CD4-positive, alpha-beta memory T cell (primary cell): ENCODE measurements around the gene TRIP10. TPM values are rescaled to one million over a fixed set of nuclear protein-coding genes. Genes with fewer than 3 reads are reported as not detected.
A peak's percentile ranks its signal among the peaks of the same experiment; 100 is the strongest.

Experiments
- CTCF ChIA-PET: fragments of 350-600 bp; sonication (Branson Sonifier 250); formaldehyde crosslinking; loops from one replicate; lab custom pipeline; 2021; ENCODE audit warnings: inconsistent platforms; ENCODE audit not compliant: partially characterized antibody; lab: Charles Lee
- POLR2A ChIA-PET: fragments of 350-600 bp; sonication (Branson Sonifier 250); formaldehyde crosslinking; loops from one replicate; lab custom pipeline; 2021; ENCODE audit not compliant: partially characterized antibody; lab: Charles Lee
- DNase-seq, 5 donors: peaks; one replicate each; pipeline versions ENCODE4 v3.0.0 to v3.0.0-alpha.2; 2020 to 2022; ENCODE audit warnings: mixed read lengths in 1 of 5
- H3K27ac ChIP-seq: one replicate; pipeline ENCODE4 v1.7.0; 2013; ENCODE audit warnings: low read depth, low read length
- H3K27me3 ChIP-seq: 2 replicates; pipeline ENCODE4 v1.7.0; 2013; ENCODE audit warnings: mild to moderate bottlenecking, low read length, moderate library complexity; ENCODE audit not compliant: insufficient read depth
- H3K36me3 ChIP-seq: 2 replicates; pipeline ENCODE4 v1.7.0; 2013; ENCODE audit warnings: mild to moderate bottlenecking, low read length, moderate library complexity; ENCODE audit not compliant: insufficient read depth
- H3K4me1 ChIP-seq: 2 replicates; pipeline ENCODE4 v1.7.0; 2013; ENCODE audit warnings: mild to moderate bottlenecking, low read length, moderate library complexity; ENCODE audit not compliant: insufficient read depth
- H3K4me3 ChIP-seq, 2 donors: one replicate each; pipeline ENCODE4 v1.7.0; 2013; ENCODE audit warnings: low read length in 2 of 2, mild to moderate bottlenecking in 1 of 2
- H3K9me3 ChIP-seq, 2 donors: one replicate each; pipeline ENCODE4 v1.7.0; 2013; ENCODE audit warnings: low read length in 2 of 2, control low read depth in 1 of 2; ENCODE audit not compliant: control insufficient read depth in 1 of 2
- H3K27ac Mint-ChIP-seq, 7 donors: one replicate each; pipeline ENCODE4 v1.8.0; 2020 to 2021; ENCODE audit warnings: mixed read lengths in 7 of 7, mild to moderate bottlenecking in 6 of 7, inconsistent platforms in 3 of 7, moderate library complexity in 3 of 7
- H3K27me3 Mint-ChIP-seq, 2 donors: one replicate each; pipeline ENCODE4 v1.8.0; 2020 to 2021; ENCODE audit warnings: mixed read lengths in 2 of 2
- H3K36me3 Mint-ChIP-seq, 2 donors: one replicate each; pipeline ENCODE4 v1.8.0; 2020 to 2021; ENCODE audit warnings: mixed read lengths in 2 of 2, inconsistent platforms in 1 of 2, mild to moderate bottlenecking in 1 of 2
- H3K4me1 Mint-ChIP-seq, 4 donors: one replicate each; pipeline ENCODE4 v1.8.0; 2020 to 2021; ENCODE audit warnings: mixed read lengths in 4 of 4, mild to moderate bottlenecking in 1 of 4
- H3K4me3 Mint-ChIP-seq, 8 donors: one replicate each; pipeline ENCODE4 v1.8.0; 2020 to 2021; ENCODE audit warnings: mixed read lengths in 8 of 8, mild to moderate bottlenecking in 7 of 8, moderate library complexity in 6 of 8, inconsistent platforms in 3 of 8
- H3K9me3 Mint-ChIP-seq, 8 donors: one replicate each; pipeline ENCODE4 v1.8.0; 2020 to 2021; ENCODE audit warnings: mixed read lengths in 8 of 8, mild to moderate bottlenecking in 5 of 8, inconsistent platforms in 3 of 8, moderate library complexity in 1 of 8
- intact Hi-C: fragments of 100-400 bp; cut with micrococcal nuclease; formaldehyde crosslinking; loops from one replicate; pipeline ENCODE4 v1.15.1; 2023
- polyA plus RNA-seq, 2 donors: library from polyadenylated mRNA; unstranded; fragments of 300-500 nt; fragmentation: Illumina TruSeq; gene quantifications; one replicate each; pipeline ENCODE4 v1.2.3, GENCODE V29; 2021
- total RNA-seq, 2 experiments: library from RNA; stranded (reverse); gene quantifications; one replicate each; pipeline ENCODE4 v1.2.3, GENCODE V29; 2021

Gene TRIP10
- total and polyA plus RNA-seq, 4 experiments from 2014 or later = 1.1 to 6.5 (median 4.1) TPM

GRCh38 chr19:6717036-6717435, 22.4 kb upstream of the TRIP10 start:
- H3K4me1 ChIP-seq = no peaks in the 10 kb centered on the region
- ChIA-PET POLR2A (no interaction called here), CTCF (no interaction called here)
- no peak overlapping the region for H3K27ac ChIP-seq
- H3K4me3 ChIP-seq = no peak overlapping the region
- no peaks in the 10 kb centered on the region for H3K9me3 ChIP-seq
- H3K36me3 ChIP-seq = no peaks in the 10 kb centered on the region
- no peaks in the 10 kb centered on the region for H3K36me3 Mint-ChIP-seq
- no peak for DNase-seq
- H3K27ac Mint-ChIP-seq = peak overlapping the region in 3 of 7 donors; percentile 17 to 79 (median 37)
- peaks cover 3 to 14% (median 8%) of the 10 kb centered on the region in 4 donors for H3K4me1 Mint-ChIP-seq
- H3K9me3 Mint-ChIP-seq = no peaks in the 10 kb centered on the region
- H3K4me3 Mint-ChIP-seq = peak overlapping the region in 2 of 8 donors; percentile 44 to 58
- no peaks in the 10 kb centered on the region for H3K27me3 ChIP-seq
- intact Hi-C loops = no loop called here
- H3K27me3 Mint-ChIP-seq = peaks cover 0 to 2% of the 10 kb centered on the region in 2 donors

GRCh38 chr19:6717441-6717971, 22.0 kb upstream of the TRIP10 start:
- Mint-ChIP-seq H3K4me1 (peaks cover 3 to 14% (median 8%) of the 10 kb centered on the region in 4 donors), H3K36me3 (no peaks in the 10 kb centered on the region), H3K27me3 (peaks cover 0 to 2% of the 10 kb centered on the region in 2 donors), H3K27ac (peak overlapping the region in 4 of 7 donors; percentile 14 to 79 (median 27)), H3K4me3 (peak overlapping the region in 2 of 8 donors; percentile 44 to 58), H3K9me3 (no peaks in the 10 kb centered on the region)
- H3K27ac ChIP-seq = no peak overlapping the region
- no peaks in the 10 kb centered on the region for H3K36me3 ChIP-seq
- H3K4me1 ChIP-seq = no peaks in the 10 kb centered on the region
- CTCF ChIA-PET = no interaction called here
- no peak overlapping the region for H3K4me3 ChIP-seq
- no peaks in the 10 kb centered on the region for H3K27me3 ChIP-seq
- no peak for DNase-seq
- POLR2A ChIA-PET = no interaction called here
- intact Hi-C loops = no loop called here
- no peaks in the 10 kb centered on the region for H3K9me3 ChIP-seq

DNA sequence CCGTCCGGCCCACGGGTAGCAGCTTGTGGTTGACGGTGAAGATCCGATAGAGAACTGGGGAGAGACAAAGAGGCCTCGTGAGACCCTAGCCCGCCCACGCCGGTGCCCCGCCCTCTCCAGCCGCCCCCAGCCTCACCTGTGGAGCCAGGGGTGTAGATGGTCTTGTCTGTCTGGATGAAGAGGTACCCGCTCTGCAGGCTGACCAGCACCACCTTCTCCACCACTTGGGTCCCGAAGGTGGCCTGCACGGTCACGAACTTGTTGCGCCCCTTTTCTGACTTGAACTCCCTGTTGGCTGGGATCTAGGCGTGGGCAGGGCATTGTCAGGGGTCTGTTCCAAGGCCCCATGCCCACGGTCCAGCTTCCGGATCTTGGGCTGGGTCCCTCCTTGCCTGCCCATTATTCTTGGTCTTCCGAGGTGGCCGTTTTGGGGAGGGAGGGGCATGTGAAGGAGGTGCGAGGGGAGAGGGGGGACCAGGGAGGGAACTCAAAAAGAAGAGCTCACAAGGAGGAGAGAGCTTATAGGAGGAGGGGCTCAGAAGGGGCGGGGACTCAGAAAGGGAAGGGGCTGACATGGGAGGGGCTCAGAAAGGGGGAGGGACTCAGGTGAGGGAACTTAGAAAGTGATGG, 21.3 kb upstream of the TRIP10 start:
- intact Hi-C loops = no loop called here
- no peaks in the 10 kb centered on the region for H3K9me3 Mint-ChIP-seq
- CTCF ChIA-PET = interaction anchor here (0.7 kb wide), 1 partner anchor 34 kb away, joined by 3 read pairs; no protein-coding TSS in a partner anchor

DNA sequence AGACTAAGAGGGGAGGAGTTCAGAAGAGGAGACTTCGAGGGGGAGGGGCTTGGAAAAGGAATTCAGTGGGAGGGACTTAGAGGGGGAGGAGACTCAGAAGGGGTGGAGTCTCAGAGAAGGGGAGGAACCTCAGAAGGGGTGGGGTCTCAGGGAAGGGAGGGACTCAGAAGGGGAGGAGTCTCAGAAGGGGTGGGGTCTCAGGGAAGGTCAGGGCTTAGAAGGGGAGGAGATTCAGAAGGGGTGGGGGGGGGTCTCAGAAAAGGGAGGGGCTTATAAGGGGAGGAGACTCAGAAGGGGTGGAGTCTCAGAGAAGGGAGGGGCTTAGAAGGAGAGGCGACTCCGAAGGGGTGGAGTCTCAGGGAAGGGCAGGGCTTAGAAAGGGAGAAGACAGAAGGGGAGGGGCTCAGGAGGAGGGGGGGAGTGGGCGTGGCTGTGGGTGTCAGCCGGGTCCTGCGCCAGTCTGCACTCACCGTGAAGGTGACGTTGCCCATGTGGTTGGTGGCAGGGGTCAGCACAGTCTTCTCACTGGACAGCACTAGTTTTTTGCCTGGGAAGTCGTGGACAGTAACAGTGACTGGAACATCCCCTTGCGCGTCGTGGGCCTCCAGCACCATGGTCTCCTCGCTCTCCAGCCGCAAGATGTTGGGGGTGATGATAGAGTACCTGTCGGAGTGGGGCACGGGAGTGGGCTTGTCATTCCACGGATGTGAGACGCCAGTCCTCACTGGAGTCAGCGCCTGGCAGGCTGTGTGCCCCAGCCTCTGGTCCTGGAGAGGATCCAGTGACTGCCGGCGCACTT, 20.5 kb upstream of the TRIP10 start:
- H3K27ac ChIP-seq = no peak overlapping the region
- H3K4me3 Mint-ChIP-seq = no peak overlapping the region
- peak overlapping the region in 1 of 7 donors; percentile 30 for H3K27ac Mint-ChIP-seq
- H3K4me1 ChIP-seq = no peaks in the 10 kb centered on the region
- H3K36me3 ChIP-seq = no peaks in the 10 kb centered on the region
- no peaks in the 10 kb centered on the region for H3K9me3 Mint-ChIP-seq
- no peaks in the 10 kb centered on the region for H3K36me3 Mint-ChIP-seq
- H3K4me3 ChIP-seq = no peak overlapping the region
- no peaks in the 10 kb centered on the region for H3K27me3 Mint-ChIP-seq
- intact Hi-C loops = no loop called here
- H3K4me1 Mint-ChIP-seq = peaks cover 5 to 19% (median 11%) of the 10 kb centered on the region in 4 donors
- H3K27me3 ChIP-seq = no peaks in the 10 kb centered on the region
- ChIA-PET CTCF (interaction anchor here (0.7 kb wide), 1 partner anchor 35 kb away, joined by 3 read pairs; no protein-coding TSS in a partner anchor), POLR2A (no interaction called here)
- no peaks in the 10 kb centered on the region for H3K9me3 ChIP-seq
- peak; percentile 26 to 50 (median 32) for DNase-seq

More for the DNA sequence above, 21.3 kb upstream of the TRIP10 start:
- peak overlapping the region in 2 of 7 donors; percentile 17 to 20 for H3K27ac Mint-ChIP-seq
- no peak for DNase-seq
- H3K36me3 Mint-ChIP-seq = no peaks in the 10 kb centered on the region
- Histone ChIP-seq H3K27ac (no peak overlapping the region), H3K36me3 (no peaks in the 10 kb centered on the region), H3K9me3 (no peaks in the 10 kb centered on the region), H3K27me3 (no peaks in the 10 kb centered on the region), H3K4me1 (no peaks in the 10 kb centered on the region), H3K4me3 (no peak overlapping the region)
- H3K4me3 Mint-ChIP-seq = no peak overlapping the region
- POLR2A ChIA-PET = no interaction called here
- no peaks in the 10 kb centered on the region for H3K27me3 Mint-ChIP-seq
- peaks cover 3 to 14% (median 10%) of the 10 kb centered on the region in 4 donors for H3K4me1 Mint-ChIP-seq

DNA sequence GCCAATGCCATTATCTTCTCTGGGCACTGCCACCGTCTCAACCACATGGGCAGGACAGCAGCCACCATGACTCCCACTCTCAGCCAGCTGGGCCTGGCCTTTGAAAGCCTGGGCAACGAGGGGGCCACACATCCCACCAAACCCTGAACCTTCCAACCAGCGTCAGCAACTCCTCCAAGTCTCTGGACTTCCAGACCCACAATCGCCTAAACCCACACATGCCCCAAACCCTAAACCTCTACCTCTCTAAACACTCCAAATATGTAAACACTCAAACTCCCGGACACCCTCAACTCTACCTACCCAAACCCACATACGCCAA, 20.0 kb upstream of the TRIP10 start:
- ChIA-PET CTCF (no interaction called here), POLR2A (no interaction called here)
- Mint-ChIP-seq H3K27me3 (no peaks in the 10 kb centered on the region), H3K4me1 (peaks cover 5 to 20% (median 12%) of the 10 kb centered on the region in 4 donors), H3K9me3 (no peaks in the 10 kb centered on the region), H3K36me3 (no peaks in the 10 kb centered on the region), H3K4me3 (no peak overlapping the region), H3K27ac (peak overlapping the region in 3 of 7 donors; percentile 30 to 75 (median 60))
- no peaks in the 10 kb centered on the region for H3K27me3 ChIP-seq
- H3K4me1 ChIP-seq = no peaks in the 10 kb centered on the region
- H3K27ac ChIP-seq = no peak overlapping the region
- no peaks in the 10 kb centered on the region for H3K36me3 ChIP-seq
- no peak overlapping the region for H3K4me3 ChIP-seq
- intact Hi-C loops = no loop called here
- no peaks in the 10 kb centered on the region for H3K9me3 ChIP-seq
- DNase-seq = no peak

GRCh38 chr19:6719992-6720368, 19.5 kb upstream of the TRIP10 start:
- Mint-ChIP-seq H3K36me3 (no peaks in the 10 kb centered on the region), H3K4me1 (peaks cover 5 to 23% (median 14%) of the 10 kb centered on the region in 4 donors), H3K27me3 (no peaks in the 10 kb centered on the region), H3K9me3 (no peaks in the 10 kb centered on the region), H3K27ac (peak overlapping the region in 2 of 7 donors; percentile 30 to 63), H3K4me3 (no peak overlapping the region)
- intact Hi-C loops = no loop called here
- no peak overlapping the region for H3K27ac ChIP-seq
- ChIA-PET POLR2A (no interaction called here), CTCF (interaction anchor here (0.5 kb wide), 1 partner anchor 39 kb away, joined by 4 read pairs; no protein-coding TSS in a partner anchor)
- no peak for DNase-seq
- no peaks in the 10 kb centered on the region for H3K9me3 ChIP-seq
- H3K36me3 ChIP-seq = no peaks in the 10 kb centered on the region
- no peaks in the 10 kb centered on the region for H3K4me1 ChIP-seq
- no peaks in the 10 kb centered on the region for H3K27me3 ChIP-seq
- no peak overlapping the region for H3K4me3 ChIP-seq
